Activated CD4-positive, alpha-beta T cell treated with anti-CD3 and anti-CD28 coated beads, Interleukin-2, Interleukin-4, amounts not matched to agents 100 ng/mL and 50 ng/mL, durations not matched to agents 16 hours and 8 hours (primary cell): ENCODE results near the gene OR10A2.
A peak's percentile ranks its signal among the peaks of the same experiment; 100 is the strongest.
"Not testable (repeated sequence)": the region's sequence is repeated elsewhere in the genome, so short reads cannot be mapped to it uniquely, and the experiment has no call there.

Experiments used
- DNase-seq: peaks from one replicate; pipeline ENCODE4 v3.0.0-alpha.2; 2020; ENCODE audit warnings: low spot score

Gene OR10A2

GRCh38 chr11:6862961-6863360 is at the start of gene OR10A2:
OR10A2 (plus strand) TSS chr11:6863057; CDS start chr11:6869755, 6,698 bp downstream.
- DNase-seq: no peak

GRCh38 chr11:6813656-6814055 is 49.2 kb upstream of the OR10A2 start:
- no peak for DNase-seq

GRCh38 chr11:6817694-6818093 is 45.2 kb upstream of the OR10A2 start:
- no peak for DNase-seq

GRCh38 chr11:6818967-6819366 is 43.9 kb upstream of the OR10A2 start:
- no peak for DNase-seq

GRCh38 chr11:6824136-6824823 is 38.6 kb upstream of the OR10A2 start:
- DNase-seq: no peak

- peak; percentile 3 for DNase-seq
Observed at GRCh38 chr11:6825231-6825744, 37.6 kb upstream of the OR10A2 start.

GRCh38 chr11:6828103-6828502 is 34.8 kb upstream of the OR10A2 start:
- no peak for DNase-seq

GRCh38 chr11:6833356-6833755 is 29.5 kb upstream of the OR10A2 start:
- no peak for DNase-seq

- no peak for DNase-seq
Observed at GRCh38 chr11:6834021-6834420, 28.8 kb upstream of the OR10A2 start.

GRCh38 chr11:6841694-6842093 is 21.2 kb upstream of the OR10A2 start:
- peak; percentile 17 for DNase-seq

- no peak for DNase-seq
Observed at GRCh38 chr11:6843670-6844069, 19.2 kb upstream of the OR10A2 start.

- DNase-seq: no peak
Observed at GRCh38 chr11:6844356-6844755, 18.5 kb upstream of the OR10A2 start.

GRCh38 chr11:6845383-6845782 is 17.5 kb upstream of the OR10A2 start, which contains the start of gene OR10A5:
OR10A5 (plus strand) TSS chr11:6845683; CDS start chr11:6845683, 0 bp downstream.
- DNase-seq: no peak

GRCh38 chr11:6850526-6850925 is 12.3 kb upstream of the OR10A2 start:
- DNase-seq: no peak

- not testable (repeated sequence) for DNase-seq
Observed at GRCh38 chr11:6854801-6855200, 8.1 kb upstream of the OR10A2 start.

- DNase-seq: no peak
Observed at GRCh38 chr11:6855971-6856541, 6.8 kb upstream of the OR10A2 start.

GRCh38 chr11:6856871-6857270 is 6.0 kb upstream of the OR10A2 start:
- DNase-seq: peak; percentile 47

- no peak for DNase-seq
Observed at GRCh38 chr11:6864438-6864837, 1.6 kb downstream of the OR10A2 start.

GRCh38 chr11:6871278-6871677 is 8.4 kb downstream of the OR10A2 start:
- DNase-seq: no peak

GRCh38 chr11:6875761-6876160 is 12.9 kb downstream of the OR10A2 start:
- DNase-seq: no peak

- DNase-seq: no peak
Observed at GRCh38 chr11:6876325-6876724, 13.5 kb downstream of the OR10A2 start, which contains the start of gene OR10A4. OR10A4 (plus strand) TSS chr11:6876625; CDS start chr11:6876648, 23 bp downstream.

- DNase-seq: no peak
Observed at GRCh38 chr11:6876914-6877313, 14.1 kb downstream of the OR10A2 start.

- no peak for DNase-seq
Observed at GRCh38 chr11:6882751-6883150, 19.9 kb downstream of the OR10A2 start.
